GM21515 (cell line): ENCODE results near the gene CD180.
A peak's percentile ranks its signal among the peaks of the same experiment; 100 is the strongest.
"Not testable (repeated sequence)": the region's sequence is repeated elsewhere in the genome, so short reads cannot be mapped to it uniquely, and the experiment has no call there.

ENCODE experiments used
- ATAC-seq: cut with Tn5 transposase; IDR thresholded peaks from one replicate; pipeline ENCODE4 v1.9.1; 2021; ENCODE audit not compliant: unreplicated experiment

Gene CD180

GRCh38 chr5:67189931-67190330 is 6.7 kb downstream of the CD180 start:
- no peak for ATAC-seq

GRCh38 chr5:67189079-67189354 is 7.6 kb downstream of the CD180 start:
- no peak for ATAC-seq

- no peak for ATAC-seq
These were observed 8.1 kb downstream of the CD180 start for GRCh38 chr5:67188274-67189078.

DNA sequence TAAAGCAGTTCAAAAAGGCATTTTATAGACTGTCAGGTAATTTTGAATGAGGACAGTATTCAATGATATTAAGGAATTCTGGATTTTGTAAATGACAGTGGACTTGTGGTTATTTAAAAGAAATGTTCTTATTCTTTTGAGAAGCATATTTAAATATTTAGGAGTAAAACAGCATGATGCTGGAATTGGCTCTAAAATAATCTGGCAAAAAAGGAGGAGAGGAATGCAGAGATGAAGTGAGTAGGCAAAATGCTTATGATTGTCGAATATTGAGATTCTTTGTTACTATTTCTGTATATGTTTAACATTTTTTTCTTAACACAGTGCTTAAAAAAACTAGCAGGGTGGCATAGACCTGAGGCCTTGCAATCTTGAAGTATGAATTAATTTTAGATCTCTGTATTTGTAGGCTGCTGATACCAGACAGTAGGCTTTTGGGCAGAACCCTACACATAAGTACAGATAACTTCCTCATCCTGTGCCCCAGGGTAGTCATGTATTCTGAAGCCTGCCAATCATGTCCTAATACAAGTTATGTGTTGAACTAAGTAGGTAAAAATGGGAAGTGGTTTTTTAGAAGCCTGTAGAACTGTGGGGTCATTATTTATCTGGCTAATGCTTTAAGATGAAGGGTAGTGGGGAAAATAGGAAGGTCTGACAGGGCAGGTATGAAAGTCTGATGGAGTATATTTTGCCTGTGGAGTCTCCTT is 9.4 kb downstream of the CD180 start:
- ATAC-seq: no peak

DNA sequence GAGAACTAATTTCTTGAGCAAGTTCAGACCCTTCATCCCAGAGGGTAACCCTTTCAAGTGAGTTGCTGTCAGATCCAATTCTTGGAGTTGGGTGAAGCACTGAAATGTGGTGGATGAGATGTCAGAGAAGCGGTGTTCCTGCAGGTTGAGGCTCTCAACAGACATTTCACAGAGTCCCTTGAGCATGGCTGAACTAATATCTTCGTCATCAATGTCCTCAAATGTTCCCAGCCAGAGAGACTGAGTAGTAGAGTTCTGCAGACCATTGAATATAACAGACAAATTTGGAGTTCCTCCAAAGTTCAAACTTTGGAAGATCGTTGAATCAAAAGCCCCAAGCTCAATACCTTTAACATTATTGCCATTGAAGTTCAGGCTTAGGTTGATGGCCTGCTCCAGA is 12.7 kb downstream of the CD180 start:
- ATAC-seq: no peak

DNA sequence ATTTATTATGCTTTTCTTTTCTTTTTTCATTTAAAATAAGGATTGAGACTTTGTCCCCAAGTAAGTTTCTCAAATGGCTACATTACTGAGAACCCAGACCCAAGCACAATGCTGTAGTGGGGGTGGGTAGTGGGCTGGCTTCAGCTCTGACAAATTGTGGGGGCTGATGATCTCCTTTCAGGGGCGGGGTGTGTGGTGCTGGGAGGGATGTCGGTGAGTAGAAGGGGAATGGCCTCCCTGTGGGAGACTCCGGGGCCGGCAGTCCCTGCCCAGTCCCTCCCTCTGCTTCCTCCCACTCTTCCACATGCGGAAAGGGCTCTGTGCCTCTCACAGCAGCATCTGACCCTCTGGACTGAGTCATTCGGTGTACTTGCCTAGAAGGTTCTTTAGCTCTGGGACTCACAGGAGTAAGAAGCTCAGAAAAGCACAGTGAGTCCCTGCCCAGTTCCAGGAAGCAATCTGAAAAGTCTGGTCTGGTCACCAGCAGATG is 14.3 kb downstream of the CD180 start:
- ATAC-seq: no peak

DNA sequence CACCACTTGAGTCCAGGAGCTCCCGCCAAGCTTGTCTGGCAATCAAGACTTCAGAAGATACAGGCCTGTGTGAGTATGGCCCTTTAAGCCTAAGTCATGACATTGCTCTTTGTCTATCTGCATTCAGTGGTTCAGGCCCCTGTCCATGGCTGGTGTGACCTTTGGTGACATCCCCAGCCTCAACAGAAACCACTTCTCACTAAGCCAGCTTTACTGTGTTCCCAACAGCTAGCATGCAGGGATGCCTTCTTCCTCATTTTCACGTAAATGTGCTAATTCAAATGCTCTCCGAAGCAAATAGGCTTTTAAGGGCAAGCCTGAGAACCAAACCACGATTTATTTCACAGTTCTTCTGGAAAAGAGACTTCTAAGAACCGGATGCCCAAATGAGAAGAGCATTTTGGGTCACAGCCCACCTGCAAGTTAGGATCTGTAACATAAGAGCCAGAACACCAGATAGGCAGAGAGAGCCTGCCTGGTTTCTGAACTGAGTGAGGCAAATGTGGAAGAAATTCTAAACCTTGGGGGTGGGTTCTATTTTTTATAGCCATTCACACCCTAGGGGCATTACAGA is 14.9 kb downstream of the CD180 start:
- ATAC-seq: no peak

GRCh38 chr5:67179697-67180361 is 16.8 kb downstream of the CD180 start:
- no peak for ATAC-seq

GRCh38 chr5:67178966-67179365 is 17.6 kb downstream of the CD180 start:
- no peak for ATAC-seq

GRCh38 chr5:67178085-67178484 is 18.5 kb downstream of the CD180 start:
- ATAC-seq: no peak

DNA sequence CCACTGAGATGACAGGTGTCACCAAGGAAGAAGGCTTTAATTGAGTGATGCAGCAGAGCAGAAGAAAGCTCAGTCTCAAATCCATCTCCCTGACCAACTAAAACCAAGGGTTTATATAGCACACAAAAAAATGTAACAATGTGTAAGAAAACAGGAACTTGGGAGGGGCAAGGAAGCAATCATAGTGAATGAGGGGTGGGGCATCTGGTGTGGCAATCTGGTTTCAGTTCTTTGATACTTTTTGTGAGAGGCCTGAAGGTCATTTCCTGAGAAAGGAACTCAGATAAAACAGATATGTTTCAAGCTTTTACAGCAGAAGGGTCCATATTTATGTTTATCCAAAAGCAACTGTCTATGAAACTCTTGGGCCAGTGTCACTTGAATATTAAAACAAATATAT is 19.7 kb downstream of the CD180 start:
- ATAC-seq: no peak

DNA sequence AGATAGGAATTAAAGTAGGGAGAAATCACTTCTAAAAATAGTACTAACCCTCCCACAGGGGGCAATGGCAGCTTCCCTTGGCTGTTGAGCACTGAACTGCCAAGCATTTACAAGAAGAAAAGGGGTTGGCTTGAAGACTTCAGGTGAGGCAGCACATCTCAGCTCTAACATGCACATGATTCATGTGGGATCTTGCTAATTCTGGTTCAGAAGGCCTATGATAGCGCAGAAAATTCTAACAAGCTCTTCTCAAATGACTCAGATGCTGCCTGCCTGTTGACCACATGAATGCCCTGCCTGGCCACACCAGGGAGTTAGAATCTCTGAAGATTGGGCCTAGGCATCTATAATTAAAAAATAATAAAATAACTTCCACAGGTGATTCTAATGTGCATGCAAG is 22.6 kb downstream of the CD180 start:
- ATAC-seq: no peak

DNA sequence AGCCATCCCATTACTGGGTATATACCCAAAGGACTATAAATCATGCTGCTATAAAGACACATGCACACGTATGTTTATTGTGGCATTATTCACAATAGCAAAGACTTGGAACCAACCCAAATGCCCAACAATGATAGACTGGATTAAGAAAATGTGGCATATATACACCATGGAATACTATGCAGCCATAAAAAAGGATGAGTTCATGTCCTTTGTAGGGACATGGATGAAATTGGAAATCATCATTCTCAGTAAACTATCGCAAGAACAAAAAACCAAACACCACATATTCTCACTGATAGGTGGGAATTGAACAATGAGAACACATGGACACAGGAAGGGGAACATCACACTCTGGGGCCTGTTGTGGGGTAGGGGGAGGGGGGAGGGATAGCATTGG is 23.2 kb downstream of the CD180 start:
- not testable (repeated sequence) for ATAC-seq

GRCh38 chr5:67170767-67171166 is 25.8 kb downstream of the CD180 start:
- no peak for ATAC-seq

DNA sequence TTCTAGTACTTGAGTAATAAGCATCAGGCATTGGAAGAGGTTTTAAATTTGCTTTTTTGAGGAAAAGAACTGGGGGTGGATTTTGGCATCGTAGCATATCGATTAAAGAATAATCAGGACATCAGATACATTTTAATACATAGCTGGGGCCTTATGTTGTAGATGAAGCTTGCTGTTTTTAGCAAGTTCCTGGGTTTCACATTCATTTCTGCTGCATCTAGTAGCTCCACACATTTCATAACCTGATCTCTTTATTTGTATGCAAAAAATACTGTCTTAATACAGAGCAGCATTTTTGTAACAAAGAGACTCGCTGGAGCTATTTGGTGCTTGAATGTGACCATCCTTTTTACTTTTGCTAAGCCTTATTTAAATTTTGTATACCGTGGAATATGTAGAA is 28.5 kb downstream of the CD180 start:
- no peak for ATAC-seq

DNA sequence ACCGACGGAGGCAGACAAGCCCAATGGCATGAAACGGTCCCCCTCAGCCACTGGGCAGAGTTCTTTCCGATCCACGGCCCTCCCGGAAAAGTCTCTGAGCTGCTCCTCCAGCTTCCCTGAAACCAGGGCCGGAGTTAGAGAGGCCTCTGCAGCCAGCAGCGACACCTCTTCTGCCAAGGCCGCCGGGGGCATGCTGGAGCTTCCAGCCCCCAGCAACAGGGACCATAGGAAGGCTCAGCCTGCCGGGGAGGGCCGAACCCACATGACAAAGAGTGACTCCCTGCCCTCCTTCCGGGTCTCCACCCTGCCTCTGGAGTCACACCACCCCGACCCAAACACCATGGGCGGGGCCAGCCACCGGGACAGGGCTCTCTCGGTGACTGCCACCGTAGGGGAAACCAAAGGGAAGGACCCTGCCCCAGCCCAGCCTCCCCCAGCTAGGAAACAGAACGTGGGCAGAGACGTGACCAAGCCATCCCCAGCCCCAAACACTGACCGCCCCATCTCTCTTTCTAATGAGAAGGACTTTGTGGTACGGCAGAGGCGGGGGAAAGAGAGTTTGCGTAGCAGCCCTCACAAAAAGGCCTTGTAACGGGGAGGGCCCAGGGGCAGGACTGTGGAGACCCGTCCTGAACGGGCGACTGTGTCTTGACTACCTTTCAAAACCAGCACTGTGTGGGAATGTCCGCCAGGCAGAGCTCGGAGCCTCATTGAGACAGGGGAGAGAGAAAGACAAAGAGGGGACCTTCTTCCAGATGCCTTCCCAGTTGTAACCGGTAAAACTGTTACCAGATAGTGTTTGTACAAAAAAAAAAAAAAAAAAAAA is 29.9 kb downstream of the CD180 start:
- peak; percentile 36 for ATAC-seq

DNA sequence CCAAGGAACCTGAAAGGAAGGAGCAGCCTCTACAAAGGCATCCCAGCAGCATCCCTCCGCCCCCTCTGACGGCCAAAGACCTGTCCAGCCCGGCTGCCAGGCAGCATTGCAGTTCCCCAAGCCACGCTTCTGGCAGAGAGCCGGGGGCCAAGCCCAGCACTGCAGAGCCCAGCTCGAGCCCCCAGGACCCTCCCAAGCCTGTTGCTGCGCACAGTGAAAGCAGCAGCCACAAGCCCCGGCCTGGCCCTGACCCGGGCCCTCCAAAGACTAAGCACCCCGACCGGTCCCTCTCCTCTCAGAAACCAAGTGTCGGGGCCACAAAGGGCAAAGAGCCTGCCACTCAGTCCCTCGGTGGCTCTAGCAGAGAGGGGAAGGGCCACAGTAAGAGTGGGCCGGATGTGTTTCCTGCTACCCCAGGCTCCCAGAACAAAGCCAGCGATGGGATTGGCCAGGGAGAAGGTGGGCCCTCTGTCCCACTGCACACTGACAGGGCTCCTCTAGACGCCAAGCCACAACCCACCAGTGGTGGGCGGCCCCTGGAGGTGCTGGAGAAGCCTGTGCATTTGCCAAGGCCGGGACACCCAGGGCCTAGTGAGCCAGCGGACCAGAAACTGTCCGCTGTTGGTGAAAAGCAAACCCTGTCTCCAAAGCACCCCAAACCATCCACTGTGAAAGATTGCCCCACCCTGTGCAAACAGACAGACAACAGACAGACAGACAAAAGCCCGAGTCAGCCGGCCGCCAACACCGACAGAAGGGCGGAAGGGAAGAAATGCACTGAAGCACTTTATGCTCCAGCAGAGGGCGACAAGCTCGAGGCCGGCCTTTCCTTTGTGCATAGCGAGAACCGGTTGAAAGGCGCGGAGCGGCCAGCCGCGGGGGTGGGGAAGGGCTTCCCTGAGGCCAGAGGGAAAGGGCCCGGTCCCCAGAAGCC is 30.8 kb downstream of the CD180 start:
- peak; percentile 86 for ATAC-seq

- ATAC-seq: no peak
These were observed 31.6 kb downstream of the CD180 start for GRCh38 chr5:67164856-67165525.
